Measurements from ENCODE around the gene SALL1.

The SALL1 gene

GRCh38 chr16:51150888-51151320, at the start of gene SALL1:
Gene SALL1 (minus strand): TSS chr16:51151270. CDS start chr16:51151241, 29 bp downstream.
- DNase-seq (ENCODE audit: low read depth in 2 of 2): no peak

- no peak for DNase-seq (ENCODE audit: low read depth in 2 of 2)
These were observed 49.7 kb upstream of the SALL1 start for GRCh38 chr16:51200793-51201192.

- no peak for DNase-seq (ENCODE audit: low read depth in 2 of 2)
These were observed 47.1 kb upstream of the SALL1 start for GRCh38 chr16:51197953-51198748.

- no peak for DNase-seq (ENCODE audit: low read depth in 2 of 2)
These were observed 42.8 kb upstream of the SALL1 start for GRCh38 chr16:51193879-51194278.

GRCh38 chr16:51184702-51185433, 33.8 kb upstream of the SALL1 start:
- DNase-seq (ENCODE audit: low read depth in 2 of 2): no peak

- no peak for DNase-seq (ENCODE audit: low read depth in 2 of 2)
These were observed 30.4 kb upstream of the SALL1 start for GRCh38 chr16:51181503-51181811.

GRCh38 chr16:51180719-51181502, 29.8 kb upstream of the SALL1 start:
- no peak for DNase-seq (ENCODE audit: low read depth in 2 of 2)

GRCh38 chr16:51175081-51175480, 24.0 kb upstream of the SALL1 start:
- DNase-seq (ENCODE audit: low read depth in 2 of 2): no peak

- DNase-seq (ENCODE audit: low read depth in 2 of 2): no peak
These were observed 21.3 kb upstream of the SALL1 start for GRCh38 chr16:51172368-51172767.

GRCh38 chr16:51168755-51169154, 17.7 kb upstream of the SALL1 start:
- no peak for DNase-seq (ENCODE audit: low read depth in 2 of 2)

- DNase-seq (ENCODE audit: low read depth in 2 of 2): no peak
These were observed 16.3 kb upstream of the SALL1 start for GRCh38 chr16:51167170-51167895.

GRCh38 chr16:51166541-51166940, 15.5 kb upstream of the SALL1 start:
- DNase-seq (ENCODE audit: low read depth in 2 of 2): no peak

- DNase-seq (ENCODE audit: low read depth in 2 of 2): no peak
These were observed 15.0 kb upstream of the SALL1 start for GRCh38 chr16:51166091-51166490.

- DNase-seq (ENCODE audit: low read depth in 2 of 2): no peak
These were observed 14.0 kb upstream of the SALL1 start for GRCh38 chr16:51165043-51165442.

- DNase-seq (ENCODE audit: low read depth in 2 of 2): no peak
These were observed 13.5 kb upstream of the SALL1 start for GRCh38 chr16:51164574-51164973.

GRCh38 chr16:51163894-51164566, 13.0 kb upstream of the SALL1 start:
- DNase-seq (ENCODE audit: low read depth in 2 of 2): no peak

GRCh38 chr16:51163366-51163765, 12.3 kb upstream of the SALL1 start:
- no peak for DNase-seq (ENCODE audit: low read depth in 2 of 2)

- DNase-seq (ENCODE audit: low read depth in 2 of 2): no peak
These were observed 10.5 kb upstream of the SALL1 start for GRCh38 chr16:51161440-51162195.

GRCh38 chr16:51159865-51160264, 8.8 kb upstream of the SALL1 start:
- DNase-seq (ENCODE audit: low read depth in 2 of 2): no peak

- no peak for DNase-seq (ENCODE audit: low read depth in 2 of 2)
These were observed 8.2 kb upstream of the SALL1 start for GRCh38 chr16:51159296-51159695.

GRCh38 chr16:51157698-51158097, 6.6 kb upstream of the SALL1 start:
- no peak for DNase-seq (ENCODE audit: low read depth in 2 of 2)
